ENCODE measurements around the gene SENP7. TPM values are rescaled to one million over a fixed set of nuclear protein-coding genes. Genes with fewer than 3 reads are reported as not detected.
A peak's percentile ranks its signal among the peaks of the same experiment; 100 is the strongest.
"Not testable (repeated sequence)": the region's sequence is repeated elsewhere in the genome, so short reads cannot be mapped to it uniquely, and the experiment has no call there.

The SENP7 gene, protein sequence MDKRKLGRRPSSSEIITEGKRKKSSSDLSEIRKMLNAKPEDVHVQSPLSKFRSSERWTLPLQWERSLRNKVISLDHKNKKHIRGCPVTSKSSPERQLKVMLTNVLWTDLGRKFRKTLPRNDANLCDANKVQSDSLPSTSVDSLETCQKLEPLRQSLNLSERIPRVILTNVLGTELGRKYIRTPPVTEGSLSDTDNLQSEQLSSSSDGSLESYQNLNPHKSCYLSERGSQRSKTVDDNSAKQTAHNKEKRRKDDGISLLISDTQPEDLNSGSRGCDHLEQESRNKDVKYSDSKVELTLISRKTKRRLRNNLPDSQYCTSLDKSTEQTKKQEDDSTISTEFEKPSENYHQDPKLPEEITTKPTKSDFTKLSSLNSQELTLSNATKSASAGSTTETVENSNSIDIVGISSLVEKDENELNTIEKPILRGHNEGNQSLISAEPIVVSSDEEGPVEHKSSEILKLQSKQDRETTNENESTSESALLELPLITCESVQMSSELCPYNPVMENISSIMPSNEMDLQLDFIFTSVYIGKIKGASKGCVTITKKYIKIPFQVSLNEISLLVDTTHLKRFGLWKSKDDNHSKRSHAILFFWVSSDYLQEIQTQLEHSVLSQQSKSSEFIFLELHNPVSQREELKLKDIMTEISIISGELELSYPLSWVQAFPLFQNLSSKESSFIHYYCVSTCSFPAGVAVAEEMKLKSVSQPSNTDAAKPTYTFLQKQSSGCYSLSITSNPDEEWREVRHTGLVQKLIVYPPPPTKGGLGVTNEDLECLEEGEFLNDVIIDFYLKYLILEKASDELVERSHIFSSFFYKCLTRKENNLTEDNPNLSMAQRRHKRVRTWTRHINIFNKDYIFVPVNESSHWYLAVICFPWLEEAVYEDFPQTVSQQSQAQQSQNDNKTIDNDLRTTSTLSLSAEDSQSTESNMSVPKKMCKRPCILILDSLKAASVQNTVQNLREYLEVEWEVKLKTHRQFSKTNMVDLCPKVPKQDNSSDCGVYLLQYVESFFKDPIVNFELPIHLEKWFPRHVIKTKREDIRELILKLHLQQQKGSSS
- polyA plus RNA-seq (2012; ENCODE audit: low read depth, missing spikeins): 4.3 TPM

DNA sequence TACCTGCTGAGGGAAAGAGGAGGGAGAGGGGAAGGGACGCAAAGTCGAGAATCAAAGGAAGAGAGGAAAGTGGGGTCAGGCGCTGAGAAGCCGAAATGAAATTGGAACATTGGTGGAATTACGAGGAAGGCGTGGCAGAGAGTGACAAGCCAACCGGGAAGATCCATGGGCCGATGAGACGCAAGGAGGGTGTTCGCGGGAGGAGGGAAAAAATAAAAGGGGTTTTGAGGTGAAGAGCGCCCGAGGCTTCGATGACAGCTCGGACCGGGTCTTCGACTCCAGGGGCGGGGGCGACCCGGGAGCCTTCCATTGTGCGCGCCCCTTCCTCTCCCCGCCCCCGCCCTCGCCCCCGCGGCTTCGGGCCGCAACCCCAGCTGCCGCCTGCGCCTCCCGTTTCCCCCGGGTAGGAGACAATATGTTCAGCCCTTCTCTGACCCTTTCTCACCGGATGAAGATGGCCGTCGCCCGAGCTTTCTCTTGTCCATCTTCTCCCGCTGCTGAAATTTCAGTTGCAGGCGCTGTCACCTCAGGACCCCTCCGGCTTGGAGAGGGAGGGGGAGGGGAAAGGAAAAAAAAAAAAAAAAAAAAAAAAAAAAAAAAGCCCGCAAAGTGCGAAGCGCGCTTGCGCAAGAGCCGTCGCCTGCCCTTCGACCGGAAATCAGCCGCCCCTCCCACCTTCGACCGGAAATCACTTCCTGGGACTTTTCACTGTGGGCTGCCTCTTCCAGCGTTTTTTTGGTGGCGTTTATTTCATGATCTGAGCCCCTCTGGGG is at the start of gene SENP7:
TSS of gene SENP7 (minus strand) at position 567 of the 773 bp plus-strand sequence. CDS start at position 485, 82 bp downstream.
- no peak for TF ChIP-seq POU2F2 (IDR thresholded peaks at IDR 0.05; ENCODE audit: low read depth, low read length)
- TF ChIP-seq PAX5 (IDR thresholded peaks at IDR 0.05; ENCODE audit: insufficient read depth, low read length, severe bottlenecking): no peak
- TF ChIP-seq SPI1 (IDR thresholded peaks at IDR 0.05; ENCODE audit: low read depth, low read length): no peak
- peak; percentile 64 for TF ChIP-seq TAF1 (IDR thresholded peaks at IDR 0.05; ENCODE audit: low read depth, low read length)
- TF ChIP-seq POLR2AphosphoS5 (IDR thresholded peaks at IDR 0.05; ENCODE audit: low read depth, low read length): peak; percentile 13; the same call in 1 of the 2 replicates
- DNase-seq (ENCODE audit: insufficient read length, low spot score) (peak; percentile 63), FAIRE-seq (peak; percentile 85)

- TF ChIP-seq POLR2AphosphoS5 (IDR thresholded peaks at IDR 0.05; ENCODE audit: low read depth, low read length) (peak; percentile 97), POLR2A (IDR thresholded peaks at IDR 0.05; ENCODE audit: low read depth, low read length) (peak; percentile 97), SPI1 (IDR thresholded peaks at IDR 0.05; ENCODE audit: low read depth, low read length) (0 out of 2 replicates have a peak, but pooled peaks have one; percentile 5), PAX5 (IDR thresholded peaks at IDR 0.05; ENCODE audit: insufficient read depth, low read length, severe bottlenecking) (no peak), POU2F2 (IDR thresholded peaks at IDR 0.05; ENCODE audit: low read depth, low read length) (no peak), TAF1 (IDR thresholded peaks at IDR 0.05; ENCODE audit: low read depth, low read length) (peak; percentile 88)
- DNase-seq (ENCODE audit: insufficient read length, low spot score) (peak; percentile 74), FAIRE-seq (peak; percentile 97)
Measured at GRCh38 chr3:101561630-101562328, 48.8 kb upstream of the SENP7 start, which contains the start of gene TRMT10C. Gene TRMT10C, plus strand, starts transcription at chr3:101561868. Its CDS starts 2,914 bp downstream, at chr3:101564782.

- DNase-seq (ENCODE audit: insufficient read length, low spot score): no peak
- no peak for TF ChIP-seq SPI1 (IDR thresholded peaks at IDR 0.05; ENCODE audit: low read depth, low read length)
- no peak for TF ChIP-seq POU2F2 (IDR thresholded peaks at IDR 0.05; ENCODE audit: low read depth, low read length)
- TF ChIP-seq TAF1 (IDR thresholded peaks at IDR 0.05; ENCODE audit: low read depth, low read length): no peak
- no peak for TF ChIP-seq POLR2A (IDR thresholded peaks at IDR 0.05; ENCODE audit: low read depth, low read length)
- TF ChIP-seq POLR2AphosphoS5 (IDR thresholded peaks at IDR 0.05; ENCODE audit: low read depth, low read length): no peak
- TF ChIP-seq PAX5 (IDR thresholded peaks at IDR 0.05; ENCODE audit: insufficient read depth, low read length, severe bottlenecking): no peak
- FAIRE-seq: no peak
Measured at GRCh38 chr3:101556064-101556463, 43.1 kb upstream of the SENP7 start.

DNA sequence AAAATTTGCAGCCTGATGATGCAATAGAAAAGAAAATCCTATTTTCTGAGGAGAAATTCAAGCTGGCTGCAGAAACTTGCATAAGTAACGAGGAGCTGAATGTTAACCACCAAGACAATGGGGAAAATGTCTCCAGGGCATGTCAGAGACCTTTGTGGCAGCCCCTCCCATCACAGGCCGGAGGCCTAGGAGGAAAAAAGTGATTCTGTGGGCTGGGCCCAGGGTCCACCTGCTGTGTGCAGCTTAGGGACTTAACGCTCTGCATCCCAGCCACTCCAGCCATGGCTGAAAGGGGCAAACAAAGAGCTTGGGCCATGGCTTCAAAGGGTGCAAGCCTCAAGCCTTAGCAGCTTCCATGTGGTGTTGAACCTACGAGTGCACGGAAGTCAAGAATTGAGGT is 40.4 kb upstream of the SENP7 start:
- not testable (repeated sequence) for DNase-seq (ENCODE audit: insufficient read length, low spot score); FAIRE-seq

- FAIRE-seq; DNase-seq (ENCODE audit: insufficient read length, low spot score): not testable (repeated sequence)
Measured at GRCh38 chr3:101551359-101552081, 38.5 kb upstream of the SENP7 start.

GRCh38 chr3:101549473-101549872 is 36.5 kb upstream of the SENP7 start:
- TF ChIP-seq POLR2AphosphoS5 (IDR thresholded peaks at IDR 0.05; ENCODE audit: low read depth, low read length) (no peak), TAF1 (IDR thresholded peaks at IDR 0.05; ENCODE audit: low read depth, low read length) (no peak), POU2F2 (IDR thresholded peaks at IDR 0.05; ENCODE audit: low read depth, low read length) (no peak)
- no peak for FAIRE-seq
- DNase-seq (ENCODE audit: insufficient read length, low spot score): no peak

DNA sequence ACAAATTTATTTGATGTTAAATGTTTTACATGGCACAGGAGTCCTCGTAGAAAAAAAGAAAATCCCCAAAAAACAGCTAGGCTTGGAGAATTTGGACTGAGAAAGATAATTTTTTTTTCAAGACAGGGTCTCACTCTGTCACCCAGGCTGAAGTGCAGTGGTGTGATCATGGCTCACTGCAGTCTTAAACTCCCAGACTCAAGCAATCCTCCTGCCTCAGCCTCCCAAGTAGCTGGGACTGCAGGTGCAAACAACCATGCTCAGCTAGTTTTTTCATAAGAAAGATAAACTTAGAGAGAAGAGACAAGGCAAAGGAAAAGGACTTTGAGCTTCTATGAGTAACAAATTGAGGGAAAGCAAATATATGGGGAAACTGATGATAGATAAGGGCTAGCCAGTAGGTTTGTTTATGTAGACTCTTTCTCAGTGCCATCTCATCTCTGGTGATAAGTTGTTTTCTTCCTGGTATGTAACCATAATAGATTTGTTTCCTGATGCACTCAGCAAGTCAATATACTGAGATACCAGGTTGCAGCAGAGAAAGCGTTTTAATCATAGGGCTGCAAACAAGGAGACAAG is 35.6 kb upstream of the SENP7 start:
- FAIRE-seq: no peak

GRCh38 chr3:101544161-101544850 is 31.3 kb upstream of the SENP7 start:
- no peak for DNase-seq (ENCODE audit: insufficient read length, low spot score)
- no peak for FAIRE-seq
- TF ChIP-seq PAX5 (IDR thresholded peaks at IDR 0.05; ENCODE audit: insufficient read depth, low read length, severe bottlenecking) (no peak), TAF1 (IDR thresholded peaks at IDR 0.05; ENCODE audit: low read depth, low read length) (no peak), SPI1 (IDR thresholded peaks at IDR 0.05; ENCODE audit: low read depth, low read length) (no peak), POLR2AphosphoS5 (IDR thresholded peaks at IDR 0.05; ENCODE audit: low read depth, low read length) (no peak), POLR2A (IDR thresholded peaks at IDR 0.05; ENCODE audit: low read depth, low read length) (no peak), POU2F2 (IDR thresholded peaks at IDR 0.05; ENCODE audit: low read depth, low read length) (no peak)

More for the DNA sequence above, 35.6 kb upstream of the SENP7 start:
- no peak for TF ChIP-seq POU2F2 (IDR thresholded peaks at IDR 0.05; ENCODE audit: low read depth, low read length)
- no peak for TF ChIP-seq POLR2A (IDR thresholded peaks at IDR 0.05; ENCODE audit: low read depth, low read length)
- TF ChIP-seq SPI1 (IDR thresholded peaks at IDR 0.05; ENCODE audit: low read depth, low read length): no peak
- no peak for TF ChIP-seq POLR2AphosphoS5 (IDR thresholded peaks at IDR 0.05; ENCODE audit: low read depth, low read length)
- TF ChIP-seq TAF1 (IDR thresholded peaks at IDR 0.05; ENCODE audit: low read depth, low read length): no peak
- no peak for DNase-seq (ENCODE audit: insufficient read length, low spot score)
